ENCODE data around the gene CATSPERZ. TPM values are rescaled to one million over a fixed set of nuclear protein-coding genes. Genes with fewer than 3 reads are reported as not detected.

Gene CATSPERZ
- total and polyA plus RNA-seq, 2 of the 13 experiments (the other 11 are each of a cell fraction or from before 2014, with no cell fraction given) = 0.22 to 0.48 TPM

DNA sequence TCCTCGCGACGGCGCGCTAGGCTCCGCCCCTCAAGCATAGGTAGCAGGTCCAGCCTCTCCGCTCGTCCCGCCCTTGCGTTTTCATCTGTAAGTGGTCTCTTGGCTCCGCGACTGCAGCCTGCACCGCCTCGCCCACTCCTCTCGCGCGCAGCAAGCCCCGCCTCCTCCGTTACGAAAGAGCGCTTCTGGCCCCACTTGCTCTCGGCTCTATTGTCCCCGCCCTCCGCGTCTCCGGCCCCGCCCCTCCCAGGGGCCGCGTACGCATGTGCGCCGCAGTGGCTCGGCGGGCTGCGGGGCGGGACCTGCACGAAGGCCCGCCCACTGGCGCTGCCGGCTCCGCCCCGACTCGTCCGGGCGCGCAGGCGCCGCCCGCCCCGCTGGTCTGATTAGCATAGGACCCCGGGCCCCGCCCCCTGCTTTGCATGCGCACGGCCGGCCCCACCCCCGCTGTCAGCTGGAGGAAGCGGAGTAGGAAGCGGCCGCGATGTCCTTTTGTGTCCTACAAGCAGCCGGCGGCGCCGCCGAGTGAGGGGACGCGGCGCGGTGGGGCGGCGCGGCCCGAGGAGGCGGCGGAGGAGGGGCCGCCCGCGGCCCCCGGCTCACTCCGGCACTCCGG lies 5.0 kb downstream of the CATSPERZ start, which contains the start of gene ESRRA (continued):
- TF ChIP-seq, protein P1, sequence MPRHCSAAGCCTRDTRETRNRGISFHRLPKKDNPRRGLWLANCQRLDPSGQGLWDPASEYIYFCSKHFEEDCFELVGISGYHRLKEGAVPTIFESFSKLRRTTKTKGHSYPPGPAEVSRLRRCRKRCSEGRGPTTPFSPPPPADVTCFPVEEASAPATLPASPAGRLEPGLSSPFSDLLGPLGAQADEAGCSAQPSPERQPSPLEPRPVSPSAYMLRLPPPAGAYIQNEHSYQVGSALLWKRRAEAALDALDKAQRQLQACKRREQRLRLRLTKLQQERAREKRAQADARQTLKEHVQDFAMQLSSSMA (CRISPR knock-in tag; IDR thresholded peaks at IDR 0.05) = no peak
- TF ChIP-seq JDP2 (CRISPR knock-in tag; IDR thresholded peaks at IDR 0.05; ENCODE audit: borderline replicate concordance) = no peak
- TF ChIP-seq, protein P2, sequence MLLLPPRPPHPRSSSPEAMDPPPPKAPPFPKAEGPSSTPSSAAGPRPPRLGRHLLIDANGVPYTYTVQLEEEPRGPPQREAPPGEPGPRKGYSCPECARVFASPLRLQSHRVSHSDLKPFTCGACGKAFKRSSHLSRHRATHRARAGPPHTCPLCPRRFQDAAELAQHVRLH (CRISPR knock-in tag; IDR thresholded peaks at IDR 0.05; ENCODE audit: borderline replicate concordance, low read depth) = no peak
- no peak for TF ChIP-seq ZNF282 (IDR thresholded peaks at IDR 0.05; ENCODE audit: partially characterized antibody)
- no peak for TF ChIP-seq SMARCC2 (IDR thresholded peaks at IDR 0.05)
- no peak for TF ChIP-seq FIP1L1 (IDR thresholded peaks at IDR 0.05; ENCODE audit: borderline replicate concordance, insufficient read depth, low read depth, low read length)
- peak; percentile 6 for TF ChIP-seq RBM39 (IDR thresholded peaks at IDR 0.05; ENCODE audit: low read depth, low read length, poor library complexity, severe bottlenecking)
- TF ChIP-seq TOE1 (CRISPR knock-in tag; IDR thresholded peaks at IDR 0.05) = no peak
- TF ChIP-seq, protein P3, sequence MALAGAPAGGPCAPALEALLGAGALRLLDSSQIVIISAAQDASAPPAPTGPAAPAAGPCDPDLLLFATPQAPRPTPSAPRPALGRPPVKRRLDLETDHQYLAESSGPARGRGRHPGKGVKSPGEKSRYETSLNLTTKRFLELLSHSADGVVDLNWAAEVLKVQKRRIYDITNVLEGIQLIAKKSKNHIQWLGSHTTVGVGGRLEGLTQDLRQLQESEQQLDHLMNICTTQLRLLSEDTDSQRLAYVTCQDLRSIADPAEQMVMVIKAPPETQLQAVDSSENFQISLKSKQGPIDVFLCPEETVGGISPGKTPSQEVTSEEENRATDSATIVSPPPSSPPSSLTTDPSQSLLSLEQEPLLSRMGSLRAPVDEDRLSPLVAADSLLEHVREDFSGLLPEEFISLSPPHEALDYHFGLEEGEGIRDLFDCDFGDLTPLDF (CRISPR knock-in tag; IDR thresholded peaks at IDR 0.05) = peak; percentile 44; the same call in 1 of the 2 replicates
- no peak for TF ChIP-seq ZNF33A (CRISPR knock-in tag; IDR thresholded peaks at IDR 0.05; ENCODE audit: borderline replicate concordance)
- TF ChIP-seq EHMT2 (IDR thresholded peaks at IDR 0.05; ENCODE audit: borderline replicate concordance, low read depth, low read length) = no peak
- 0 out of 2 replicates have a peak, but pooled peaks have one; percentile 1 for TF ChIP-seq ELF4 (CRISPR knock-in tag; IDR thresholded peaks at IDR 0.05; ENCODE audit: borderline replicate concordance)
- TF ChIP-seq ZMYM2 (CRISPR knock-in tag; IDR thresholded peaks at IDR 0.05) = no peak
- TF ChIP-seq ZNF775 (CRISPR knock-in tag; IDR thresholded peaks at IDR 0.05; ENCODE audit: borderline replicate concordance) = no peak
- TF ChIP-seq KMT2A (CRISPR knock-in tag; IDR thresholded peaks at IDR 0.05) = no peak
- no peak for TF ChIP-seq KAT2B (IDR thresholded peaks at IDR 0.05; ENCODE audit: borderline replicate concordance, low read depth, low read length)
- TF ChIP-seq ZNF569 (CRISPR knock-in tag; IDR thresholded peaks at IDR 0.05; ENCODE audit: borderline replicate concordance) = no peak
- TF ChIP-seq, protein P4, sequence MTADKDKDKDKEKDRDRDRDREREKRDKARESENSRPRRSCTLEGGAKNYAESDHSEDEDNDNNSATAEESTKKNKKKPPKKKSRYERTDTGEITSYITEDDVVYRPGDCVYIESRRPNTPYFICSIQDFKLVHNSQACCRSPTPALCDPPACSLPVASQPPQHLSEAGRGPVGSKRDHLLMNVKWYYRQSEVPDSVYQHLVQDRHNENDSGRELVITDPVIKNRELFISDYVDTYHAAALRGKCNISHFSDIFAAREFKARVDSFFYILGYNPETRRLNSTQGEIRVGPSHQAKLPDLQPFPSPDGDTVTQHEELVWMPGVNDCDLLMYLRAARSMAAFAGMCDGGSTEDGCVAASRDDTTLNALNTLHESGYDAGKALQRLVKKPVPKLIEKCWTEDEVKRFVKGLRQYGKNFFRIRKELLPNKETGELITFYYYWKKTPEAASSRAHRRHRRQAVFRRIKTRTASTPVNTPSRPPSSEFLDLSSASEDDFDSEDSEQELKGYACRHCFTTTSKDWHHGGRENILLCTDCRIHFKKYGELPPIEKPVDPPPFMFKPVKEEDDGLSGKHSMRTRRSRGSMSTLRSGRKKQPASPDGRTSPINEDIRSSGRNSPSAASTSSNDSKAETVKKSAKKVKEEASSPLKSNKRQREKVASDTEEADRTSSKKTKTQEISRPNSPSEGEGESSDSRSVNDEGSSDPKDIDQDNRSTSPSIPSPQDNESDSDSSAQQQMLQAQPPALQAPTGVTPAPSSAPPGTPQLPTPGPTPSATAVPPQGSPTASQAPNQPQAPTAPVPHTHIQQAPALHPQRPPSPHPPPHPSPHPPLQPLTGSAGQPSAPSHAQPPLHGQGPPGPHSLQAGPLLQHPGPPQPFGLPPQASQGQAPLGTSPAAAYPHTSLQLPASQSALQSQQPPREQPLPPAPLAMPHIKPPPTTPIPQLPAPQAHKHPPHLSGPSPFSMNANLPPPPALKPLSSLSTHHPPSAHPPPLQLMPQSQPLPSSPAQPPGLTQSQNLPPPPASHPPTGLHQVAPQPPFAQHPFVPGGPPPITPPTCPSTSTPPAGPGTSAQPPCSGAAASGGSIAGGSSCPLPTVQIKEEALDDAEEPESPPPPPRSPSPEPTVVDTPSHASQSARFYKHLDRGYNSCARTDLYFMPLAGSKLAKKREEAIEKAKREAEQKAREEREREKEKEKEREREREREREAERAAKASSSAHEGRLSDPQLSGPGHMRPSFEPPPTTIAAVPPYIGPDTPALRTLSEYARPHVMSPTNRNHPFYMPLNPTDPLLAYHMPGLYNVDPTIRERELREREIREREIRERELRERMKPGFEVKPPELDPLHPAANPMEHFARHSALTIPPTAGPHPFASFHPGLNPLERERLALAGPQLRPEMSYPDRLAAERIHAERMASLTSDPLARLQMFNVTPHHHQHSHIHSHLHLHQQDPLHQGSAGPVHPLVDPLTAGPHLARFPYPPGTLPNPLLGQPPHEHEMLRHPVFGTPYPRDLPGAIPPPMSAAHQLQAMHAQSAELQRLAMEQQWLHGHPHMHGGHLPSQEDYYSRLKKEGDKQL (CRISPR knock-in tag; IDR thresholded peaks at IDR 0.05; ENCODE audit: low read depth) = no peak
- TF ChIP-seq SP5 (CRISPR knock-in tag; IDR thresholded peaks at IDR 0.05; ENCODE audit: borderline replicate concordance, low read depth) = peak; percentile 48; the same call in 1 of the 2 replicates
- no peak for TF ChIP-seq ZNF83 (CRISPR knock-in tag; IDR thresholded peaks at IDR 0.05; ENCODE audit: borderline replicate concordance)
- TF ChIP-seq, protein P5, sequence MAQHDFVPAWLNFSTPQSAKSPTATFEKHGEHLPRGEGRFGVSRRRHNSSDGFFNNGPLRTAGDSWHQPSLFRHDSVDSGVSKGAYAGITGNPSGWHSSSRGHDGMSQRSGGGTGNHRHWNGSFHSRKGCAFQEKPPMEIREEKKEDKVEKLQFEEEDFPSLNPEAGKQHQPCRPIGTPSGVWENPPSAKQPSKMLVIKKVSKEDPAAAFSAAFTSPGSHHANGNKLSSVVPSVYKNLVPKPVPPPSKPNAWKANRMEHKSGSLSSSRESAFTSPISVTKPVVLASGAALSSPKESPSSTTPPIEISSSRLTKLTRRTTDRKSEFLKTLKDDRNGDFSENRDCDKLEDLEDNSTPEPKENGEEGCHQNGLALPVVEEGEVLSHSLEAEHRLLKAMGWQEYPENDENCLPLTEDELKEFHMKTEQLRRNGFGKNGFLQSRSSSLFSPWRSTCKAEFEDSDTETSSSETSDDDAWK (CRISPR knock-in tag; IDR thresholded peaks at IDR 0.05) = no peak

Data from HepG2 (cell line).